Coronary artery (tissue), 2 donors: ENCODE measurements around the gene NPBWR2.

Source experiments
- DNase-seq: peaks from one replicate; pipeline ENCODE4 v3.0.0-alpha.2; 2017; ENCODE audit warnings: low spot score
- H3K27ac ChIP-seq, 2 donors: fragments of 200-600 bp; sonication (generic); one replicate each; pipeline ENCODE4 v1.5.1; 2016 to 2019
- H3K4me3 ChIP-seq: fragments of 200-600 bp; sonication (generic); 2 replicates; pipeline ENCODE4 v1.5.1; 2016; ENCODE audit warnings: mild to moderate bottlenecking, moderate library complexity
- CTCF ChIP-seq: fragments of 200-600 bp; sonication (generic); IDR thresholded peaks from one replicate; pipeline ENCODE4 v1.5.1; 2019; ENCODE audit warnings: antibody characterized with exemption

Gene NPBWR2

GRCh38 chr20:64109831-64110391 lies 2.5 kb upstream of the NPBWR2 start:
- H3K4me3 ChIP-seq = no peak overlapping the region
- H3K27ac ChIP-seq = no peak overlapping the region
- DNase-seq = no peak
- TF ChIP-seq CTCF = no peak

GRCh38 chr20:64108731-64109681 lies 1.6 kb upstream of the NPBWR2 start:
- DNase-seq = no peak
- H3K4me3 ChIP-seq = no peak overlapping the region
- no peak overlapping the region for H3K27ac ChIP-seq
- no peak for TF ChIP-seq CTCF

- DNase-seq = no peak
- no peak overlapping the region for H3K4me3 ChIP-seq
- TF ChIP-seq CTCF = no peak
- H3K27ac ChIP-seq = no peak overlapping the region
These were observed 532 bp upstream of the NPBWR2 start for GRCh38 chr20:64107736-64108457.

- TF ChIP-seq CTCF = no peak
- H3K4me3 ChIP-seq = no peak overlapping the region
- no peak for DNase-seq
- no peak overlapping the region for H3K27ac ChIP-seq
These were observed 867 bp downstream of the NPBWR2 start for GRCh38 chr20:64106435-64106961.

GRCh38 chr20:64105846-64106434 lies 1.4 kb downstream of the NPBWR2 start:
- H3K27ac ChIP-seq = no peak overlapping the region
- no peak for TF ChIP-seq CTCF
- DNase-seq = no peak

GRCh38 chr20:64104667-64105451 lies 2.5 kb downstream of the NPBWR2 start:
- H3K4me3 ChIP-seq = no peak overlapping the region
- no peak overlapping the region for H3K27ac ChIP-seq
- DNase-seq = no peak
- no peak for TF ChIP-seq CTCF

More at GRCh38 chr20:64105846-64106434, 1.4 kb downstream of the NPBWR2 start:
- no peak overlapping the region for H3K4me3 ChIP-seq
